Epithelial cell of esophagus (primary cell): ENCODE results near the gene LACC1.

Experiments
- DNase-seq: peaks from one replicate; pipeline ENCODE4 v3.0.0; 2010; ENCODE audit warnings: low read depth
- H3K4me3 ChIP-seq: 2 replicates; pipeline ENCODE4 v1.5.1; 2011; ENCODE audit warnings: mild to moderate bottlenecking, low read length, control low read depth
- TF ChIP-seq, protein P1 (sequence below): IDR thresholded peaks from 2 replicates; pipeline ENCODE4 v1.5.1; 2011; ENCODE audit warnings: low read depth, mild to moderate bottlenecking, low read length, control low read depth, inconsistent platforms; ENCODE audit not compliant: insufficient read depth; ENCODE audit errors: missing control alignments

Gene LACC1

DNA sequence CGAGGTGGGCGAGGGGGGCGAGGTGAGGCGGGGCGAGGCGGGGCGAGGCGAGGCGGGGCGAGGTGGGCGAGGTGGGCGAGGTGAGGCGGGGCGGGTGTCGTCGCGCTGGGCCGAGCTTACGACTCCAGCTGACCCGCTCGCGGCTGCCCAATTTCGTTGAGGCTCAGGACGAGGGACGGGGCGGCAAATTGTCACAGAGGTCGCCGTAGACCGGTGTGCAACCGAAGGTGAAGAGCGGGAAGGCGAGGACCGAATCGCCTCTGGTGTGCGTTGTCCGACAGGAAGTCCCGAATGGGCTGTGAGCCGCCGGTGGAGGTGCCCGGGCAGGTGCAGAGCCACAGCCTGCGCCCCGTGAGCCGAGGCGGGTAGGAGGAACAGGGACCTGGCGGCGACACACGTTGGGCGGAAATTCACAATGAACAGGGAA lies at the start of gene LACC1:
LACC1 (plus strand) TSS at position 150 of the 427 bp plus-strand sequence. CDS start 1,082 bp downstream, outside the sequence.
- TF ChIP-seq, protein P1, sequence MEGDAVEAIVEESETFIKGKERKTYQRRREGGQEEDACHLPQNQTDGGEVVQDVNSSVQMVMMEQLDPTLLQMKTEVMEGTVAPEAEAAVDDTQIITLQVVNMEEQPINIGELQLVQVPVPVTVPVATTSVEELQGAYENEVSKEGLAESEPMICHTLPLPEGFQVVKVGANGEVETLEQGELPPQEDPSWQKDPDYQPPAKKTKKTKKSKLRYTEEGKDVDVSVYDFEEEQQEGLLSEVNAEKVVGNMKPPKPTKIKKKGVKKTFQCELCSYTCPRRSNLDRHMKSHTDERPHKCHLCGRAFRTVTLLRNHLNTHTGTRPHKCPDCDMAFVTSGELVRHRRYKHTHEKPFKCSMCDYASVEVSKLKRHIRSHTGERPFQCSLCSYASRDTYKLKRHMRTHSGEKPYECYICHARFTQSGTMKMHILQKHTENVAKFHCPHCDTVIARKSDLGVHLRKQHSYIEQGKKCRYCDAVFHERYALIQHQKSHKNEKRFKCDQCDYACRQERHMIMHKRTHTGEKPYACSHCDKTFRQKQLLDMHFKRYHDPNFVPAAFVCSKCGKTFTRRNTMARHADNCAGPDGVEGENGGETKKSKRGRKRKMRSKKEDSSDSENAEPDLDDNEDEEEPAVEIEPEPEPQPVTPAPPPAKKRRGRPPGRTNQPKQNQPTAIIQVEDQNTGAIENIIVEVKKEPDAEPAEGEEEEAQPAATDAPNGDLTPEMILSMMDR: no peak
- peak within 1 kb of the TSS; percentile 78 for H3K4me3 ChIP-seq
- DNase-seq: no peak

DNA sequence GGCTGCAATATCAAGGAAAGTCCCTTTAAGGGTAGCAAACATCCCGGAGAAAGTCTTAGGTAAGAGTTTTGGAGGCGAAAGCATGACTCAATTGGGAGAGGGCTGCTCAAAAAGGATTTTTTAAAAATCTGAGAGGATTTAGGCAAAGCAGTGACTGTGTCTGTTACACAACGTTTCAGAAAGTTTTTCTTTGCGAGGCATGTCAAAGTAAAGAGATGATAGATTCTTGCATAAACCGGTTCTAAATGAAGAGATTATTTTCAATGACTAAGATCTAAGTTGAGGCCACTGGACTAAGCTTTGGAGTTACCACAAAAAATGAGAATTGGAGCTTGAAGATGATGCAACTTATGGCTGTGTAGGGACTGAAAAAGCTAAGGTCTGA lies 49.2 kb upstream of the LACC1 start:
- DNase-seq: peak; percentile 71
- TF ChIP-seq, protein P1: no peak
- no peak overlapping the region for H3K4me3 ChIP-seq

DNA sequence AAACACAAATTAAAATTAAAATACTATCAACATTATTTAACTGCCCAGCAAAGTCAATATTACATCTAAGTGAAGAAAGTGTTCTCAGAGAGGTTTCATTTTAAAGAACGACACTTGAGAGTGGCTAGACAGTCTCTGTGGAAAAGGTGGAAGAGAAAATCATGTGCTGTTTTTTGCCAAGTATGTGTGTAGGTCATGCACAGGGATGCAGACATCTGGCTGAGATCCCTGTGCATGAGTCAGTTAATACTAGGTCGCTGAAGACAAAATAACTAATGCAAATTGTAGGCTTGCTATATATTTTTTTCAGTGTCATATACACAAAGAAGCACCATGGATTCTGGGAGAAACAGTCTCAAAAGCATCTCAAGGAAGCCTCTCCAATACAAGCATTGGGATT lies 48.6 kb upstream of the LACC1 start:
- H3K4me3 ChIP-seq: no peak overlapping the region
- DNase-seq: peak; percentile 38

DNA sequence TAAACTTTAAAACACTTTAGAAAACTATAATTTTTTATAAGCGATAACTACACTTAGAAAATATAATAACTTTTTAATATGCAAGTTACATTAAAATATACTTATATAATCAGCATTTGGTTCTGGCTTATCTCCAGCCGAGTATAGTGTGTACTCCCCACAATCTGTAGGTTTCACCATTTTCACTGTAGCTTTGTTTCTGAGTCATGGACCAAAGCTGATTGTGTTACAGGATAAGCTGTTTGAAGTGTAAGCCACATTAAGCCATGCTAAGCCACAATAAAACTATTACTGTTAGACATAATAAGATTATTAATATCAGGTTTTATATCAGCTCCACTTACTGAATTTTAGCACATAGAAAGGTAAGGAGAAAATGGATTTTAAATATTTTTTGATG lies 44.0 kb upstream of the LACC1 start:
- TF ChIP-seq, protein P1: no peak
- peak; percentile 4 for DNase-seq
- no peak overlapping the region for H3K4me3 ChIP-seq

More for the DNA sequence above, 48.6 kb upstream of the LACC1 start:
- TF ChIP-seq, protein P1: no peak

DNA sequence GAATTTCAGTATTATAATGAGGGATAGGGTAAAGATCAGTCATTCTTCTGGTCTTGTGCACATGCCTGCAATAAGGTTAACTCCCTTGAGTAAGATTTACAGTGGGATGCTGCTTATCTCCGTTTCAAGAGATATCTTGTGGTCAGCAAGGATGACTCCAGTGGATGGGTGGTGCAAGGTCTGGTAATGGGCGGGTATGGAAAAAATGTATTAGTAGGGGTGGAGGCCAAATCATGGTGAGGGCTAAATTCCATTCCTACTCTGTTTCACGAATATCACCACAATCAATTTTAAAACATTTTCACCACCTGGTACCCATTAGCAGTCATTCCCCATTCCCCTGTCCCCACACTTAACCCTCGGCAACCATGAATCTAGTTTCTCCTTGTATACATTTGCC lies 40.8 kb upstream of the LACC1 start:
- H3K4me3 ChIP-seq: no peak overlapping the region
- TF ChIP-seq, protein P1: no peak
- DNase-seq: no peak

DNA sequence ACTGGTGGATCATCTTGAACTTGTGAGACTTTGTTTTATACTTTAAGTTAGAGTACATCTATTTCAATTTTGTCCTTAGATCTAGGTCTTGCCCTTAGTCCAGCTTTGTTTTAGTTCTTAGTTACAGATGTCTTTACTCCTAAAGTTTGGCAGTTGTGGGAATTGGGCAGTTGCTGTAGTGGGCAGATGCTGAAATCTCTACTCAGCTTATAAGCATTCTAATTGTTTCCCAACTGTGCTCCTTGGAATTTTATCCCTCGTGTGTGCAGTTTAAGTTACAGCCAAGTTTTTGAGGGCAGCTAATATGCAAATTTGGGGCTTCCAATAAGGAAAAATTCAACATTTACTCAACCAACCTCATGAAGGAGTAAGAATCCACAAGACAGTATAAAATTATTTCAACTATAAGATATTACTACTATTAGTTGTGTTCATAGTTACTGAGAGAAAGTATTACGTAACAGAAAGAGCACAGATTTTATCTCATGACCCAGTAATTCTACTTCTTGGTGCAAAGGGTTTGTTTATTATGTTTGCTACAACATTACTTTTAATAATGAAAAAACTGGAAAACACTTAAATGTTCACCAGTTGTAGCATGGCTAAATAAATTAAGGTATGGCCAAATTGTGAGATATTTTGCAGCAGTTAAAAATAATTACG lies 33.1 kb upstream of the LACC1 start:
- no peak for DNase-seq
- H3K4me3 ChIP-seq: no peak overlapping the region
- TF ChIP-seq, protein P1: no peak

DNA sequence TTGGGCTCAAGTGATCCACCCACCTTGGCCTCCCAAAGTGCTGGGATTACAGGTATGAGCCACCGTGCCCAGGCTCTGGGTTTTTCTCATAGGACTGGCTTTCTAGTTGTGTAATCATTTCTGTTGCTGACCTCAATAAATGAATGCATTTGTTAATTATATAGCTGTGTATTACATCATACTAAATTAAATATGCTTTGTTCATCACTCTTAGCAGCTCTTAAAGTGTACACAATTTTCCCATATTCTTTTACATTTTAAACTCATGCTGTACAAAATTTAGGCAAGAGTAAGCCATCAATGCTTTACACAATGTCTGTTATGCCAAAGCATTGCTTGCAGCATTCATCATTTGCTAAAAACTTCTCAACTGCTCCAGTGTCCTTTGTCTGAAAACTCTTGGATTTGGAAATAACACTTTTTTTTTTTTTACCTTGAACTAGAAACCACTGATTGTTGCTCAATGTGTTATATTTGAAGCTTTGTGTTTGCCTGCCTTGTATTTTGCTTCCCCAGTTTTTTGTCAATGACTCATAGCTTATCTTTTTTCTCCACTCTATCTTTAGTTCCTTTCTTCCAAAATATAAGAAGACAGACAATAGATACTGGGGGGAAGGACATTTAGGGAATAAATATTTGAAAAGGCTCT lies 31.6 kb upstream of the LACC1 start:
- TF ChIP-seq, protein P1: no peak
- DNase-seq: peak; percentile 41
- H3K4me3 ChIP-seq: no peak overlapping the region
